IMR-90 (cell line): ENCODE measurements around the gene ACOXL. TPM values are rescaled to one million over a fixed set of nuclear protein-coding genes. Genes with fewer than 3 reads are reported as not detected.

Source experiments
- ATAC-seq: fragments of 200-7000 bp; cut with Tn5 transposase; 2 replicates; pipeline ENCODE4 v1.9.1; 2020; ENCODE audit warnings: low read depth, mild to moderate bottlenecking, moderate library complexity
- BruUV-seq: library from RNA; stranded (reverse); fragments of 400-500 nt; replicated peaks from 2 replicates; lab custom pipeline; 2021; lab: Mats Ljungman, UMichigan
- CTCF ChIA-PET: fragments of 300-600 bp; formaldehyde crosslinking; extraction: SDS; loops from one replicate; lab custom pipeline; 2021; ENCODE audit warnings: antibody characterized with exemption; lab: Yijun Ruan, JAX
- POLR2A ChIA-PET: fragments of 300-600 bp; sonication (Branson Sonifier 250); formaldehyde crosslinking; loops from one replicate; lab custom pipeline; 2022; ENCODE audit warnings: antibody characterized with exemption; ENCODE audit not compliant: unreplicated experiment; lab: Charles Lee
- DNase-seq: peaks from one replicate; pipeline ENCODE4 v3.0.0; 2013
- H2AFZ ChIP-seq: replicated peaks from 2 replicates; pipeline ENCODE3; 2013; ENCODE audit warnings: low read length, mild to moderate bottlenecking; ENCODE audit not compliant: poor library complexity
- H2AK5ac ChIP-seq: 2 replicates; pipeline ENCODE4 v1.6.1; 2013; ENCODE audit warnings: low read depth, low read length, inconsistent platforms
- H2AK9ac ChIP-seq: replicated peaks from 2 replicates; pipeline ENCODE3; 2013; ENCODE audit warnings: mild to moderate bottlenecking, low read depth, low read length, moderate library complexity; ENCODE audit not compliant: poor library complexity
- H2BK120ac ChIP-seq: 2 replicates; pipeline ENCODE4 v1.6.1; 2013; ENCODE audit warnings: low read depth, low read length, inconsistent platforms
- H2BK15ac ChIP-seq: 3 replicates; pipeline ENCODE4 v1.6.1; 2013; ENCODE audit warnings: low read depth, low read length, inconsistent platforms
- H2BK20ac ChIP-seq: 2 replicates; pipeline ENCODE4 v1.6.1; 2013; ENCODE audit warnings: low read depth, mild to moderate bottlenecking, inconsistent platforms, low read length, moderate library complexity
- H2BK5ac ChIP-seq: 2 replicates; pipeline ENCODE4 v1.6.1; 2013; ENCODE audit warnings: mild to moderate bottlenecking, low read depth, low read length, inconsistent platforms; ENCODE audit not compliant: poor library complexity, severe bottlenecking
- H3K14ac ChIP-seq: replicated peaks from 2 replicates; pipeline ENCODE4 v1.6.1; 2013; ENCODE audit warnings: low read depth, low read length, inconsistent platforms
- H3K18ac ChIP-seq: 2 replicates; pipeline ENCODE4 v1.6.1; 2013; ENCODE audit warnings: low read depth, low read length, control low read depth
- H3K23ac ChIP-seq: 2 replicates; pipeline ENCODE4 v1.6.1; 2013; ENCODE audit warnings: low read depth, low read length, inconsistent platforms
- H3K27ac ChIP-seq: 2 replicates; pipeline ENCODE4 v1.5.1; 2013; ENCODE audit warnings: mild to moderate bottlenecking, control low read depth, low read length; ENCODE audit not compliant: insufficient read depth
- H3K27me3 ChIP-seq: 2 replicates; pipeline ENCODE4 v1.6.1; 2013; ENCODE audit warnings: low read length; ENCODE audit not compliant: control insufficient read depth, insufficient read depth
- H3K36me3 ChIP-seq: 2 replicates; pipeline ENCODE4 v1.6.1; 2013; ENCODE audit warnings: low read length, mixed read lengths; ENCODE audit not compliant: control insufficient read depth, insufficient read depth
- H3K4ac ChIP-seq: 2 replicates; pipeline ENCODE4 v1.6.1; 2013; ENCODE audit warnings: low read depth, low read length, inconsistent platforms
- H3K4me1 ChIP-seq: 2 replicates; pipeline ENCODE4 v1.6.1; 2013; ENCODE audit warnings: low read length, mixed read lengths; ENCODE audit not compliant: control insufficient read depth, insufficient read depth
- H3K4me2 ChIP-seq: 2 replicates; pipeline ENCODE4 v1.6.1; 2013; ENCODE audit warnings: low read depth, mild to moderate bottlenecking, control low read depth, low read length, moderate library complexity
- H3K4me3 ChIP-seq: 2 replicates; pipeline ENCODE4 v1.5.1; 2013; ENCODE audit warnings: low read depth, mild to moderate bottlenecking, control low read depth, low read length, moderate library complexity; ENCODE audit not compliant: insufficient read depth
- H3K56ac ChIP-seq: 2 replicates; pipeline ENCODE4 v1.6.1; 2013; ENCODE audit warnings: low read length, inconsistent platforms; ENCODE audit not compliant: insufficient read depth; ENCODE audit errors: extremely low read depth
- H3K79me1 ChIP-seq, 2 experiments: 2 replicates each; pipeline ENCODE4 v1.6.1; 2013; ENCODE audit warnings: low read length in 2 of 2, inconsistent platforms in 1 of 2, low read depth in 1 of 2
- H3K9ac ChIP-seq: 2 replicates; pipeline ENCODE4 v1.6.1; 2013; ENCODE audit warnings: low read depth, low read length, control low read depth
- H3K9me1 ChIP-seq: 2 replicates; pipeline ENCODE4 v1.6.1; 2013; ENCODE audit warnings: low read length, inconsistent platforms; ENCODE audit not compliant: insufficient read depth
- H3K9me3 ChIP-seq: 2 replicates; pipeline ENCODE4 v1.6.1; 2013; ENCODE audit warnings: low read length; ENCODE audit not compliant: control insufficient read depth, insufficient read depth
- H4K20me1 ChIP-seq: 2 replicates; pipeline ENCODE4 v1.6.1; 2013; ENCODE audit warnings: low read length, inconsistent platforms; ENCODE audit not compliant: insufficient read depth
- H4K5ac ChIP-seq: 2 replicates; pipeline ENCODE4 v1.6.1; 2013; ENCODE audit warnings: mild to moderate bottlenecking, low read depth, low read length, control low read depth
- H4K8ac ChIP-seq, 2 experiments: 2 replicates each; pipeline ENCODE4 v1.6.1; 2013; ENCODE audit warnings: low read depth in 2 of 2, low read length in 2 of 2, control low read depth in 1 of 2, inconsistent platforms in 1 of 2
- H4K91ac ChIP-seq: 2 replicates; pipeline ENCODE4 v1.6.1; 2013; ENCODE audit warnings: low read depth, low read length, inconsistent platforms; ENCODE audit not compliant: insufficient read depth
- ELK1 ChIP-seq: fragments of 150-350 bp; IDR thresholded peaks from 2 replicates; pipeline ENCODE4 v1.6.1; 2016; ENCODE audit warnings: low read depth, mild to moderate bottlenecking, low read length, moderate library complexity, borderline replicate concordance
- FOS ChIP-seq: fragments of 150-350 bp; IDR thresholded peaks from 2 replicates; pipeline ENCODE4 v1.6.1; 2016; ENCODE audit warnings: low read depth, low read length
- NFE2L2 ChIP-seq: fragments of 150-350 bp; IDR thresholded peaks from 2 replicates; pipeline ENCODE4 v1.6.1; 2016; ENCODE audit warnings: low read depth, mild to moderate bottlenecking, low read length
- POLR2A ChIP-seq: IDR thresholded peaks from 2 replicates; pipeline ENCODE4 v1.6.1; 2012; ENCODE audit warnings: mild to moderate bottlenecking, low read depth, low read length
- RAD21 ChIP-seq: IDR thresholded peaks from 2 replicates; pipeline ENCODE4 v1.6.1; 2012; ENCODE audit warnings: low read length, improper control_type of control experiment
- RCOR1 ChIP-seq: IDR thresholded peaks from 2 replicates; pipeline ENCODE4 v1.6.1; 2012; ENCODE audit warnings: mild to moderate bottlenecking, low read length, improper control_type of control experiment; ENCODE audit not compliant: insufficient replicate concordance
- USF2 ChIP-seq: fragments of 150-350 bp; IDR thresholded peaks from 2 replicates; pipeline ENCODE4 v1.6.1; 2017; ENCODE audit warnings: mild to moderate bottlenecking, antibody characterized with exemption, low read length, low read depth
- WGBS, 2 experiments: methylation state at CpG; one replicate each; pipeline versions ENCODE4 v1.1.5 to v1.1.7; 2013; ENCODE audit warnings: missing lambda C conversion rate in 2 of 2; ENCODE audit not compliant: insufficient read length in 1 of 2; ENCODE audit errors: extremely low coverage in 2 of 2; 5-methylcytosine and 5-hydroxymethylcytosine counted together
- dilution Hi-C: fragments of 300-500 bp; cut with HindIII; formaldehyde crosslinking; loops from one replicate; pipeline ENCODE4 v1.14.3; 2018; ENCODE audit warnings: low sequenced_read_pairs; ENCODE audit not compliant: unreplicated experiment
- in situ Hi-C: fragments of 300-500 bp; cut with MboI; formaldehyde crosslinking; loops from 3 replicates; pipeline ENCODE4 v1.14.3; 2019; ENCODE audit warnings: low sequenced_read_pairs, inconsistent platforms, mixed read lengths
- intact Hi-C: fragments of 100-400 bp; cut with micrococcal nuclease; formaldehyde crosslinking; loops from 2 replicates; pipeline ENCODE4 v1.10.0; 2022
- polyA plus RNA-seq, 3 experiments: library from polyadenylated mRNA; depleted of rRNA; stranded (reverse); fragments of >200 nt; gene quantifications; 2 replicates each; pipeline ENCODE4 v1.2.3, GENCODE V29; 2012; ENCODE audit warnings: low replicate concordance in 1 of 3
- total RNA-seq: library from RNA; depleted of rRNA; stranded (reverse); fragments of >200 nt; gene quantifications from 2 replicates; pipeline ENCODE4 v1.2.3, GENCODE V29; 2012

ACOXL gene
- total and polyA plus RNA-seq, 2 of the 4 experiments (the other 2 are of a cell fraction): not detected

- no TSS peak for BruUV-seq
- peaks cover 0 to 8% of the 10 kb centered on the region in 2 experiments; a peak in 1 of 4 replicates for H3K79me1 ChIP-seq
- no peak overlapping the region for H3K4ac ChIP-seq
- no peak overlapping the region for H4K5ac ChIP-seq
- H2AK9ac ChIP-seq: no peak overlapping the region
- DNase-seq: no peak
- TF ChIP-seq RAD21 (no peak), NFE2L2 (no peak), FOS (no peak), RCOR1 (no peak), USF2 (no peak), ELK1 (no peak), POLR2A (no peak)
- H3K27ac ChIP-seq: no peak overlapping the region
- H3K4me3 ChIP-seq: no peak overlapping the region
- no peaks in the 10 kb centered on the region for H3K27me3 ChIP-seq
- no peak overlapping the region for H2BK120ac ChIP-seq
- dilution Hi-C loops (no loop called here), in situ Hi-C loops (no loop called here), intact Hi-C loops (no loop called here)
- WGBS, 2 experiments: no CpG with 5 or more reads among the region's 1 CpG
- H3K4me2 ChIP-seq: no peak overlapping the region
- no peaks in the 10 kb centered on the region; the same call in 1 of the 2 replicates for H3K4me1 ChIP-seq
- no peaks in the 10 kb centered on the region for H3K9me1 ChIP-seq
- H2BK5ac ChIP-seq: no peak overlapping the region
- H2BK15ac ChIP-seq: no peak overlapping the region
- H2AFZ ChIP-seq: no peak overlapping the region
- H4K20me1 ChIP-seq: peaks cover 5% of the 10 kb centered on the region; the same call in 1 of the 2 replicates
- ChIA-PET CTCF (no interaction called here), POLR2A (no interaction called here)
- no peak overlapping the region for H3K56ac ChIP-seq
- H3K9me3 ChIP-seq: no peaks in the 10 kb centered on the region
- no peak for ATAC-seq
- H4K8ac ChIP-seq: no peak overlapping the region
- H2BK20ac ChIP-seq: no peak overlapping the region
- no peak overlapping the region for H3K9ac ChIP-seq
- H3K14ac ChIP-seq: no peak overlapping the region
- H3K18ac ChIP-seq: no peak overlapping the region
- H4K91ac ChIP-seq: no peak overlapping the region
- no peak overlapping the region for H3K23ac ChIP-seq
- H3K36me3 ChIP-seq: peaks cover 17% of the 10 kb centered on the region
- no peak overlapping the region for H2AK5ac ChIP-seq
Observed at GRCh38 chr2:111126581-111126980, 394.2 kb downstream of the ACOXL start.
